Measurements from ENCODE around the gene HTATIP2.
"Not testable (repeated sequence)": the region's sequence is repeated elsewhere in the genome, so short reads cannot be mapped to it uniquely, and the experiment has no call there.

The HTATIP2 gene

GRCh38 chr11:20376162-20376730 lies 12.7 kb downstream of the HTATIP2 start:
- no peak overlapping the region for H3K27ac ChIP-seq (ENCODE audit: low read length, poor library complexity, severe bottlenecking)
- H4K91ac ChIP-seq (ENCODE audit: low read length) = no peak overlapping the region
- H3K9ac ChIP-seq (ENCODE audit: low read length) = no peak overlapping the region
- no peaks in the 10 kb centered on the region for H3K9me3 ChIP-seq (ENCODE audit: control insufficient read depth, low read length)
- H3K4me1 ChIP-seq (ENCODE audit: control insufficient read depth, insufficient read depth, low read depth, low read length) = no peaks in the 10 kb centered on the region
- no peak overlapping the region for H4K8ac ChIP-seq (ENCODE audit: low read length)
- H3K4ac ChIP-seq (ENCODE audit: low read depth in 1 of 2, low read length in 2 of 2) = no peak overlapping the region
- no peak overlapping the region for H2BK120ac ChIP-seq (ENCODE audit: low read depth, low read length)
- peaks cover 2% of the 10 kb centered on the region for H3K79me1 ChIP-seq (replicated peaks; ENCODE audit: low read length, poor library complexity, severe bottlenecking)
- no peak overlapping the region for H3K14ac ChIP-seq (ENCODE audit: low read length in 2 of 2)
- no peak overlapping the region for H2BK12ac ChIP-seq (ENCODE audit: low read length in 2 of 2)
- H2AK5ac ChIP-seq (ENCODE audit: low read length, severe bottlenecking) = no peak overlapping the region
- no peak overlapping the region for H2BK5ac ChIP-seq (ENCODE audit: low read depth, low read length, poor library complexity, severe bottlenecking)
- H3K27me3 ChIP-seq (ENCODE audit: control insufficient read depth in 1 of 2, insufficient read depth in 1 of 2, low read length in 2 of 2) = no peaks in the 10 kb centered on the region
- H3K23ac ChIP-seq (ENCODE audit: low read length in 2 of 2) = no peak overlapping the region
- H3K4me2 ChIP-seq (ENCODE audit: low read length, poor library complexity, severe bottlenecking) = no peak overlapping the region
- no peak for DNase-seq
- no peak overlapping the region for H3K18ac ChIP-seq (ENCODE audit: low read depth in 1 of 2, low read length in 2 of 2)
- no peak overlapping the region for H2BK15ac ChIP-seq (ENCODE audit: low read depth, poor library complexity, severe bottlenecking)
- peaks cover 5 to 78% of the 10 kb centered on the region in 2 experiments for H3K36me3 ChIP-seq (ENCODE audit: control insufficient read depth in 1 of 2, insufficient read depth in 2 of 2, low read depth in 1 of 2, low read length in 2 of 2)
- WGBS = 80% methylated on average over 1 of the region's 3 CpGs
- H3K4me3 ChIP-seq (ENCODE audit: insufficient read depth in 1 of 2, low read depth in 1 of 2, low read length in 2 of 2) = no peak overlapping the region
- H2AFZ ChIP-seq (ENCODE audit: low read depth, low read length) = no peak overlapping the region

- not testable (repeated sequence) for H2BK5ac ChIP-seq (ENCODE audit: low read depth, low read length, poor library complexity, severe bottlenecking); H3K9ac ChIP-seq (ENCODE audit: low read length); H2BK15ac ChIP-seq (ENCODE audit: low read depth, poor library complexity, severe bottlenecking); H3K27me3 ChIP-seq (ENCODE audit: control insufficient read depth in 1 of 2, insufficient read depth in 1 of 2, low read length in 2 of 2); H4K8ac ChIP-seq (ENCODE audit: low read length); H3K18ac ChIP-seq (ENCODE audit: low read depth in 1 of 2, low read length in 2 of 2); H3K4me2 ChIP-seq (ENCODE audit: low read length, poor library complexity, severe bottlenecking); H3K27ac ChIP-seq (ENCODE audit: low read length, poor library complexity, severe bottlenecking); H3K23ac ChIP-seq (ENCODE audit: low read length in 2 of 2); H4K91ac ChIP-seq (ENCODE audit: low read length); H2AK5ac ChIP-seq (ENCODE audit: low read length, severe bottlenecking); H3K14ac ChIP-seq (ENCODE audit: low read length in 2 of 2); H2BK12ac ChIP-seq (ENCODE audit: low read length in 2 of 2); H3K4ac ChIP-seq (ENCODE audit: low read depth in 1 of 2, low read length in 2 of 2); H3K4me1 ChIP-seq (ENCODE audit: control insufficient read depth, insufficient read depth, low read depth, low read length); H3K4me3 ChIP-seq (ENCODE audit: insufficient read depth in 1 of 2, low read depth in 1 of 2, low read length in 2 of 2); H2BK120ac ChIP-seq (ENCODE audit: low read depth, low read length); H2AFZ ChIP-seq (ENCODE audit: low read depth, low read length); H3K79me1 ChIP-seq (replicated peaks; ENCODE audit: low read length, poor library complexity, severe bottlenecking); DNase-seq; H3K9me3 ChIP-seq (ENCODE audit: control insufficient read depth, low read length)
- peaks cover 0 to 35% of the 10 kb centered on the region in 2 experiments for H3K36me3 ChIP-seq (ENCODE audit: control insufficient read depth in 1 of 2, insufficient read depth in 2 of 2, low read depth in 1 of 2, low read length in 2 of 2)
- WGBS = 84% methylated on average over 13 of the region's 15 CpGs
Measured at GRCh38 chr11:20385996-20386395, 22.5 kb downstream of the HTATIP2 start.

GRCh38 chr11:20387261-20388095 lies 24.0 kb downstream of the HTATIP2 start, which contains the start of gene PRMT3:
Gene PRMT3, plus strand, starts transcription at chr11:20387716. Its CDS starts 31 bp downstream, at chr11:20387747.
- Histone ChIP-seq H3K9ac (ENCODE audit: low read length) (peak within 1 kb of the TSS; percentile 99), H3K4ac (ENCODE audit: low read depth in 1 of 2, low read length in 2 of 2) (peak within 1 kb of the TSS in 1 of 2 experiments; percentile 81), H3K23ac (ENCODE audit: low read length in 2 of 2) (peak within 1 kb of the TSS in 1 of 2 experiments; percentile 65), H4K91ac (ENCODE audit: low read length) (peak within 1 kb of the TSS; percentile 94), H3K4me2 (ENCODE audit: low read length, poor library complexity, severe bottlenecking) (peak within 1 kb of the TSS; percentile 95), H2BK120ac (ENCODE audit: low read depth, low read length) (peak within 1 kb of the TSS; percentile 7), H3K18ac (ENCODE audit: low read depth in 1 of 2, low read length in 2 of 2) (peak within 1 kb of the TSS; percentile 95 to 98), H2AK5ac (ENCODE audit: low read length, severe bottlenecking) (no peak within 1 kb of the TSS), H3K4me1 (ENCODE audit: control insufficient read depth, insufficient read depth, low read depth, low read length) (peaks cover 2% of the 10 kb centered on the region), H2AFZ (ENCODE audit: low read depth, low read length) (peak within 1 kb of the TSS; percentile 89), H3K14ac (ENCODE audit: low read length in 2 of 2) (peak within 1 kb of the TSS in 1 of 2 experiments; percentile 92), H4K8ac (ENCODE audit: low read length) (peak within 1 kb of the TSS; percentile 98), H2BK15ac (ENCODE audit: low read depth, poor library complexity, severe bottlenecking) (peak within 1 kb of the TSS; percentile 94), H3K79me1 (replicated peaks; ENCODE audit: low read length, poor library complexity, severe bottlenecking) (peaks cover 7% of the 10 kb centered on the region), H3K9me3 (ENCODE audit: control insufficient read depth, low read length) (no peaks in the 10 kb centered on the region), H3K27me3 (ENCODE audit: control insufficient read depth in 1 of 2, insufficient read depth in 1 of 2, low read length in 2 of 2) (no peaks in the 10 kb centered on the region), H3K27ac (ENCODE audit: low read length, poor library complexity, severe bottlenecking) (peak within 1 kb of the TSS; percentile 81), H3K36me3 (ENCODE audit: control insufficient read depth in 1 of 2, insufficient read depth in 2 of 2, low read depth in 1 of 2, low read length in 2 of 2) (peaks cover 0 to 28% of the 10 kb centered on the region in 2 experiments), H2BK5ac (ENCODE audit: low read depth, low read length, poor library complexity, severe bottlenecking) (peak within 1 kb of the TSS; percentile 57), H3K4me3 (ENCODE audit: insufficient read depth in 1 of 2, low read depth in 1 of 2, low read length in 2 of 2) (peak within 1 kb of the TSS; percentile 84 to 94), H2BK12ac (ENCODE audit: low read length in 2 of 2) (peak within 1 kb of the TSS in 1 of 2 experiments; percentile 17)
- peak; percentile 95 for DNase-seq
- WGBS = under 1% methylated on average over 69 of the region's 96 CpGs

Data from mesenchymal stem cell (in vitro differentiated cells and primary cell).